ENCODE results near the gene C1orf35. TPM values are rescaled to one million over a fixed set of nuclear protein-coding genes. Genes with fewer than 3 reads are reported as not detected.
A peak's percentile ranks its signal among the peaks of the same experiment; 100 is the strongest.

C1orf35 gene
- total RNA-seq, 1 donor from 2014 or later = 11.8 TPM

DNA sequence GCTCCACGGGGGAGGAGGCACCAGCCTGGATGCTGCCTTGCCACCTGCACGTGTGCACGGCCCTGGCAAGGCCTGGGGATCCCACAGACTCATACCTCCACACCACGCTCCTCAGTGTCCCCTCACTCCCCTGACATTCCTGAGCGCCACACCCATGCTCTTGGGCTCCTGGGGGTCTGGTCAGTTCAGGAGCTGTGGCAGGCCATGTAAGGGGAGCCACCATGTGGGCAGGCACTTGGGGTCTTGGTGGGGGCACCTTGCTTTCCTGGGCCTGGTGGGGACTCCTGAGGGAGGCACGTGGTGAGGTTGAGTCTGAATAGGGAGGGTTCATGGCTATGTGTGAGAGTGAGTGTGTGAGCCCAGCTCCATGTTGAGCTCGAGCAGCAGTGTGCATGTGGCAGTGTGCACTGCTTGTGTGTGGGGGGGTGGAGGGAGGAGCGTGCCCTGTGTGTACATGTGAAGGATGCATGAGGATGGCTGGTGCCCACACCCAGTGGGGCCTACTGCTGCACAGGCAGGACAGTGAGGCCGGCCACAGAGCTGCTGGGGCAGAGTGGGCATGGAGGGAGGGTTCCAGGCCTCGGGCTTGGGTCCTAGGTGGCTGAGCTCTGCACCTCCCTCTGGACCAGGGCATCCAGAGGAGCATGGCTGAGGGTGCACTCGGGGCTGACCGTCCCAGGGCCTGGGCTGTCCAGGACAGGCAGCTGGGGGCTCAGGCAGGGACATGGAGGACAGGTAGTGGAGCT, 48.2 kb upstream of the C1orf35 start:
- H3K27ac Mint-ChIP-seq = peak overlapping the region; percentile 75
- Histone ChIP-seq H3K36me3 (no peaks in the 10 kb centered on the region), H3K27me3 (no peaks in the 10 kb centered on the region)

DNA sequence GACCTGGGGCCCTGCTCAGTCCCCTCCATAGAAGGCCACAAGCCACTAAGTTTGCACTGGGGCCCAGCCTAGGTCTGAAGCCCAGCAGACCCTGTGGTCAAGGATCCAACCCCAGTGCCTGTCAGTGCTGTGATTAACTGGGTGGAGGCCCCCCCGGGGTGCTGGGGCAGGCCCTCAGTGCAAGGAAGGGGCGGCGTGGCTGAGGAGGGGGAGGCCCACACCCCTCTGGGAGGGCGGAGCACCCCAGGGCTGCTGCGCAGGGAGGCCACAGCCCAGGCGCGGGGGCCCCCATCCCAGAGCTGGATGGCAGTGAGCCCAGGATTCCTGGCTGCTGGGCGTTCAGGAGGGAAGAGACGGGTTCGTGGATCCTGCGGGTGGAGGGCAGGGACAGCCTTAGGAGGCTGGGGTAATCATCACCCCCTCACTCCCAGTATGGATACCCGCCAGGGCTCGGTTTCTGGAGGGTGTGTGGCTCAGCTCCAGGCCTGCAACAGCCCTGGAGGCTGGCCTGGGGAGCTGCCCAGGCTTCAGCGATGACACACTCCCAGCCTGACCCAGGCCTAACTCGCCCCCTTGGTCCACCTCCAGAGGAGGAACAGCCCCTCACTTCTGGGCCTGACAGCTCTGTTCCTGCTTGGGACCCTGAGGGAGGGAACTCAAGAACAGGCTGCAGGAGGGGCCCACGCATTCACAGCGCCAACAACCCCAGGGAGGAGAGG, 47.5 kb upstream of the C1orf35 start:
- Histone ChIP-seq H3K79me2 (ENCODE audit: low read depth) (no peaks in the 10 kb centered on the region), H3K4me2 (no peak overlapping the region), H3K4me3 (no peak overlapping the region), H4K20me1 (ENCODE audit: low read depth) (no peaks in the 10 kb centered on the region), H3K9me3 (ENCODE audit: low read depth) (no peaks in the 10 kb centered on the region), H3K9ac (no peak overlapping the region), H2AFZ (replicated peaks) (no peak overlapping the region), H3K27ac (no peak overlapping the region), H3K27me3 (no peaks in the 10 kb centered on the region), H3K4me1 (peaks cover 14% of the 10 kb centered on the region), H3F3A (ENCODE audit: low read depth) (no peaks in the 10 kb centered on the region), H3K36me3 (no peaks in the 10 kb centered on the region)
- no peaks in the 10 kb centered on the region for H3K36me3 Mint-ChIP-seq
- no peak for TF ChIP-seq EZH2phosphoT487 (IDR thresholded peaks at IDR 0.05)
- peaks cover 8% of the 10 kb centered on the region for H3K27me3 Mint-ChIP-seq (ENCODE audit: insufficient read depth, low read depth)
- H3K4me1 Mint-ChIP-seq = peaks cover 3% of the 10 kb centered on the region
- H3K9me3 Mint-ChIP-seq = no peaks in the 10 kb centered on the region
- DNase-seq (ENCODE audit: low spot score) = no peak
- H3K27ac Mint-ChIP-seq = no peak overlapping the region
- H3K4me3 Mint-ChIP-seq = no peak overlapping the region

More for the DNA sequence above, 48.2 kb upstream of the C1orf35 start:
- Histone ChIP-seq H3K9ac (no peak overlapping the region), H3K4me3 (no peak overlapping the region), H3K9me3 (ENCODE audit: low read depth) (no peaks in the 10 kb centered on the region), H3K79me2 (ENCODE audit: low read depth) (no peaks in the 10 kb centered on the region), H3F3A (ENCODE audit: low read depth) (no peaks in the 10 kb centered on the region), H2AFZ (replicated peaks) (no peak overlapping the region), H3K27ac (no peak overlapping the region), H3K4me1 (peaks cover 14% of the 10 kb centered on the region), H3K4me2 (no peak overlapping the region), H4K20me1 (ENCODE audit: low read depth) (no peaks in the 10 kb centered on the region)
- no peak for DNase-seq (ENCODE audit: low spot score)
- Mint-ChIP-seq H3K4me3 (no peak overlapping the region), H3K27me3 (ENCODE audit: insufficient read depth, low read depth) (peaks cover 8% of the 10 kb centered on the region), H3K9me3 (no peaks in the 10 kb centered on the region), H3K4me1 (peaks cover 3% of the 10 kb centered on the region), H3K36me3 (no peaks in the 10 kb centered on the region)
- TF ChIP-seq, protein P1, sequence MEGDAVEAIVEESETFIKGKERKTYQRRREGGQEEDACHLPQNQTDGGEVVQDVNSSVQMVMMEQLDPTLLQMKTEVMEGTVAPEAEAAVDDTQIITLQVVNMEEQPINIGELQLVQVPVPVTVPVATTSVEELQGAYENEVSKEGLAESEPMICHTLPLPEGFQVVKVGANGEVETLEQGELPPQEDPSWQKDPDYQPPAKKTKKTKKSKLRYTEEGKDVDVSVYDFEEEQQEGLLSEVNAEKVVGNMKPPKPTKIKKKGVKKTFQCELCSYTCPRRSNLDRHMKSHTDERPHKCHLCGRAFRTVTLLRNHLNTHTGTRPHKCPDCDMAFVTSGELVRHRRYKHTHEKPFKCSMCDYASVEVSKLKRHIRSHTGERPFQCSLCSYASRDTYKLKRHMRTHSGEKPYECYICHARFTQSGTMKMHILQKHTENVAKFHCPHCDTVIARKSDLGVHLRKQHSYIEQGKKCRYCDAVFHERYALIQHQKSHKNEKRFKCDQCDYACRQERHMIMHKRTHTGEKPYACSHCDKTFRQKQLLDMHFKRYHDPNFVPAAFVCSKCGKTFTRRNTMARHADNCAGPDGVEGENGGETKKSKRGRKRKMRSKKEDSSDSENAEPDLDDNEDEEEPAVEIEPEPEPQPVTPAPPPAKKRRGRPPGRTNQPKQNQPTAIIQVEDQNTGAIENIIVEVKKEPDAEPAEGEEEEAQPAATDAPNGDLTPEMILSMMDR (IDR thresholded peaks at IDR 0.05) = no peak

DNA sequence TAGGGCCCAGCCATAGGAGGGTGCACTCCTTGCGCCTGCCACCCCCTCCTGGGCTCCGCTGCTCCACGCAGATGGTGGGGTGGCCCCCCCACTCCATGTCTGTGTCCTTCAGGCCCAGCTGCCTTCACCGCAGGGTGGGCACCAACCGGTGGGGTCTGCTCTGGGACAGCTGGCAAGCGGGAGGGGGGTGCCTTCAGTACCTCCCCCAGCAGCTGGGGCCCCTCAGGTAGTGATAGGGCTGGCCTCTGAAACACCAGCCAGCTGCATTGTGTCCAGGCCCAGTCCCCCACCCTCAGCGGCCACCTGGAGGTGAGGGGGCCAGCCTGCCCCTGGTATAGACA, 47.0 kb upstream of the C1orf35 start:
- Mint-ChIP-seq H3K27me3 (ENCODE audit: insufficient read depth, low read depth) (peaks cover 4% of the 10 kb centered on the region), H3K4me1 (peaks cover 3% of the 10 kb centered on the region), H3K27ac (no peak overlapping the region), H3K36me3 (no peaks in the 10 kb centered on the region), H3K9me3 (no peaks in the 10 kb centered on the region), H3K4me3 (no peak overlapping the region)
- Histone ChIP-seq H3F3A (ENCODE audit: low read depth) (no peaks in the 10 kb centered on the region), H3K4me1 (peaks cover 14% of the 10 kb centered on the region), H2AFZ (replicated peaks) (no peak overlapping the region), H3K79me2 (ENCODE audit: low read depth) (peaks cover 1% of the 10 kb centered on the region), H3K9me3 (ENCODE audit: low read depth) (no peaks in the 10 kb centered on the region), H3K36me3 (no peaks in the 10 kb centered on the region), H3K4me3 (no peak overlapping the region), H3K27me3 (no peaks in the 10 kb centered on the region), H3K27ac (no peak overlapping the region), H3K9ac (no peak overlapping the region), H3K4me2 (peak overlapping the region; percentile 52), H4K20me1 (ENCODE audit: low read depth) (no peaks in the 10 kb centered on the region)
- TF ChIP-seq EZH2phosphoT487 (IDR thresholded peaks at IDR 0.05) = no peak
- no peak for DNase-seq (ENCODE audit: low spot score)

DNA sequence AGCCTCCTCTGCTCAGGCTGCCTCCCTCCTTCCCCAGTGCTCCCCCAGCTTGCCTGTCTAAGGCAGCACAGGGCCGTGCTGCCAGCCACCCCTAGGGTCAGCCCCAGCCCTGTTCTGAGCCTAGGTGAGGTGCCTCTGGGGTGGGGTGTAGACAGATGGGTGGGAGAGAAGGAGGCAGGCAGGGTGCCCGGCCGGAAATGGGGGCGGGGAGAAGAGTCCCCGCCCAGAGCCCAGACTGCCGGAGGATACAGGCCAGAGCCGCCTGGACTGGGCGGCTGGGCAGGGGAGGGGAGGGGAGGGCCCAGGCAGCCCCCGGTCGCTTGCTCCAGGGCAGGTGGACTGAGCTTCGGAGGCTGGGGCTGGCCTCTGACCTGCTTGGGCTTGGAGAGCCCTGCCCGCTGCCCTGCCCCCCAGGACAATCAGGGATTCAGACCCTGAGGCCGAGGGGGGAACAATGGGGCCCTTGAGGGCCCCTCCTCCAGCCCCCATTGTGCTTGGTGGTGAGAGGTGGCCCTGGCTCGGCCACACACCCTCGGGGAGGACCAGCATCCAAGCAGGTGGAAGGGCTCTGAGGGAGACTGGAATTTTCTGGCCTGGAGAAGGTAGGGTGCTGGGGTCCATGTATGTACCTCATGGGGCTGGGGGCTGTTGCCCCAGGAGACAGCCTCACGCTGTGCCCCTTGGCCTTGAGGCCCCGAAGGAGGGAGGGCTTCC, 46.4 kb upstream of the C1orf35 start, which contains the start of gene GJC2:
TSS of gene GJC2 (plus strand) at position 525 of the 714 bp plus-strand sequence. CDS start 7,829 bp downstream, outside the sequence.
- Histone ChIP-seq H3F3A (ENCODE audit: low read depth) (no peaks in the 10 kb centered on the region), H4K20me1 (ENCODE audit: low read depth) (peaks cover 3% of the 10 kb centered on the region), H3K9me3 (ENCODE audit: low read depth) (no peaks in the 10 kb centered on the region), H3K79me2 (ENCODE audit: low read depth) (peaks cover 6% of the 10 kb centered on the region), H3K4me1 (peaks cover 14% of the 10 kb centered on the region), H3K4me3 (no peak within 1 kb of the TSS), H3K27ac (peak within 1 kb of the TSS; percentile 27), H3K4me2 (peak within 1 kb of the TSS; percentile 52), H3K9ac (peak within 1 kb of the TSS; percentile 60), H3K36me3 (no peaks in the 10 kb centered on the region), H2AFZ (replicated peaks) (no peak within 1 kb of the TSS), H3K27me3 (no peaks in the 10 kb centered on the region)
- no peak within 1 kb of the TSS for H3K27ac Mint-ChIP-seq
- TF ChIP-seq EZH2 (IDR thresholded peaks at IDR 0.05) (no peak), EZH2phosphoT487 (IDR thresholded peaks at IDR 0.05) (no peak)
- TF ChIP-seq, protein P1 (IDR thresholded peaks at IDR 0.05) = no peak
- no peaks in the 10 kb centered on the region for H3K9me3 Mint-ChIP-seq
- peaks cover under 1% of the 10 kb centered on the region for H3K27me3 Mint-ChIP-seq (ENCODE audit: insufficient read depth, low read depth)
- DNase-seq (ENCODE audit: low spot score) = peak; percentile 63
- H3K36me3 Mint-ChIP-seq = no peaks in the 10 kb centered on the region
- peaks cover 3% of the 10 kb centered on the region for H3K4me1 Mint-ChIP-seq
- H3K4me3 Mint-ChIP-seq = no peak within 1 kb of the TSS

Data from neural progenitor cell (in vitro differentiated cells).